COLO668 (cell line): ENCODE results near the gene TUT7.

Experiments used
- DNase-seq: peaks from one replicate; lab custom pipeline; 2025; ENCODE audit not compliant: unreplicated experiment; lab: John Stamatoyannopoulos, UW

The TUT7 gene

GRCh38 chr9:86262492-86262891 lies 91.7 kb downstream of the TUT7 start:
- no peak for DNase-seq

DNA sequence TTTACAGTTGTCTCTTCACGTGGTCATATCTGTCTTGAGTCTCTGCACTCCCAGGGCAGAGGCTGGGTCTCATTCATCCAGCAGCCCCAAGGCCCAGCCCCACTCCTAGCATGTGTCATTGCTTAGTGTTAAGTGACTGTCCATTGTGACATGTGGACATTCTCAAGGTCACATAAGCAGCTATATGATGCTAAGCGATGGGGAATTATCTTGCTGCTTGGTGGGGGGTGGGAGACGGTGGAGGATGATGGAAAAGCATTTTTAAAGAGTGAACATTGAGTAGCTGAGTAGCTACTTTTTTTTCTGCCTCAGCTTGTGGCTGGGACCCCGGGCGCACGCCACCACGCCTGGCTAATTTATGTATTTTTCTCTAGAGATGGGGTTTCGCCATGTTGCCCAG lies 94.7 kb downstream of the TUT7 start, which contains the start of gene C9orf153:
Gene C9orf153, minus strand, starts transcription at position 101 of the 400 bp plus-strand sequence. CDS start 30,054 bp downstream, outside the sequence.
- no peak for DNase-seq

DNA sequence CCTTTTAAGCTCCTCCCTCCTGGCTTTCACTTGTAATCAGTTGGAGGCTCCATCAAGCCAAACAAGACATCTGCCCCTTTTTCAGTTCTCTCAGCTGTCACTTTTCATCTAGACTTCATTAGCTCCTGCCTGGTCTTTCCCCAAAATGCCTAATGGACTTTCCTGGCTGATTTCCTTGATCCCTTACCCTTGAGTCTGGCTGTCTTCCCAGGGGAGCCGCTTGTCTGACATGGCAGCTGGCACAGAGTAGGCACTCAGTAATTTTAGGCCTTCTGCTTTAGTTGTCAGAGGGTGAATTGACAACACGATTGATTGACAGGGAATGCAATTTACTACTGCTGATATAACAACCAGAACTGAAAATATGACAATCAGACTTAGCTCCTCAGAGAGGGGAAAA lies 96.8 kb downstream of the TUT7 start:
- DNase-seq: no peak

GRCh38 chr9:86256653-86257052 lies 97.6 kb downstream of the TUT7 start:
- no peak for DNase-seq

- DNase-seq: no peak
These were observed 100.6 kb downstream of the TUT7 start for GRCh38 chr9:86253577-86253976.

GRCh38 chr9:86252870-86253269 lies 101.3 kb downstream of the TUT7 start:
- DNase-seq: no peak

DNA sequence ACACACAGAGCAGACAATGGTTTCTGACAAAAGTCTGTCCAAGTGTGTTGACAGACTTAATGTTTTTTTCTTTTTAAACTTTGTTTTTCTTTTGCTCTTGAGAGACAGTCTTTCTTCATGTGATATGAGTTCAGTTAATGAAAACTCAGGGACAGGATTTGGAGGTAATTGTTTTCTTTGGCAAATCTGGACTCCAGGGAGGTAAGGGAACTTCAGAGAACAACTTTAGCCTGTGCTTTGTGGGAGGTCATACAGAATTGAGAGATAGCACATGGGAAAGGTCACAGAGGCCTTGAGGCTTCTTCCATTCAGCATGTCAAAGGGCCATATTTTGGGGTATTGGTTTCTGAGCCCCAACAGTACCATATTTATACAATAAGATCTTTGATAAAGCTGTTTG lies 104.1 kb downstream of the TUT7 start:
- DNase-seq: no peak

DNA sequence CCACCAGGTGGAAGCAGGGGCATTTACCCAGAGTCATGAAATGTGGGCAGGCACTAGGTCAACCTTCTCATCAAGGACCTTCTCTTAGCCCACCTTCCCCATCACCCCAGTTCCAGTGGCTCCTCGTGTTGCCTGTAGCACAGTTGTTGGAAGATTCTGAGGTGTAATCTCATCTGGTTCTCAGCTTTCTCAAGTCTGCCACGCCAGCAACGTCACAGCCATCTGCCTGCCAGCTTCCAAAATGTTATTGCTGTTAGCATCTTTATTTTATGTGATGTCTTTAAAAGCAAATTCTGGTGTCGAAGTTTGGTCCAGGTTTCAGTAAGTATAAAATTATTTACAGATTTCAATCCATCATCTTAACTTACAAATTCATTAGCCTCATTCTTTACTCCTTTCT lies 105.5 kb downstream of the TUT7 start:
- DNase-seq: no peak

- peak; percentile 30 for DNase-seq
These were observed 107.5 kb downstream of the TUT7 start for GRCh38 chr9:86246752-86247161.

DNA sequence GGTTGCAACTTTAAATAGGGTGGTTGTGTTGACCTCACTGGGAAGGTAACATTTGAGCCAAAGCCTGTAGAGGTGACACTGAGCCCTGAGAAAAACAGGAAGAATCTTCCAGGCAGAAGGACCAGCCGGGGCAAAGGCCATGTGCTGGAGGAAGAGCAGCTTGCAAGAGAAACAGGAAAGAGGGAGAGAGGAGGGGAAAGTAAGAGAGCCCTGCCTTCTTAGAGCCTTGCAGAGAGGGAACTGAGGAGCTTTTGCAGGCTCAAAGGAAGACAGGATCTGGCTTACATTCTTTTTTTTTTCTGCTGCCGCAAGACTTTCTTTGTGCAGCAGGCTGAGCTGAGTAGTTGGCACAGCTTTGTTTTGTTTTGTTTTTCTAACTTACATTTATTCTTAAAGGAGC lies 112.1 kb downstream of the TUT7 start:
- no peak for DNase-seq

- DNase-seq: no peak
These were observed 113.0 kb downstream of the TUT7 start for GRCh38 chr9:86241216-86241615.

- no peak for DNase-seq
These were observed 115.1 kb downstream of the TUT7 start for GRCh38 chr9:86238861-86239770.
